Measurements from ENCODE around the gene GINS3.

Gene GINS3

DNA sequence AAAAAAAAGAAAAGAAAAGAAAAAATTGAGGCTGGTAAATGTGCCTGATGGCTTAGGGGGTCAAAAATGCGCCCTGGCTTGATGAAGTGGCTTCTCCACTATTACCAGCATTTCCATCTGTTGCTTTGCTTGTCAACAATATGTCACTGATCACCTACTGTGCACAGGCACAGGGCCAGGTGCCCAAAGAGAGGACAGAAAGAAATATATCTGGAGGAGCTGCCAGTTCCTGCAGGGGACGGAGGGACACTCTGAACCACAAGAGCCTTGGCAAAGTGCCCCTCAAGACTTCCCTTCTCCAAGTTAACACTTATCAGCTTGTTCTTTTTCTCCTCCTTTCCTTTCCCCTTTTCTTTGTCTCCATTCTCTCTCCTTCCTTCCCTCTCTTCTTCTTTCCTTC, 34.7 kb downstream of the GINS3 start:
- DNase-seq = no peak

DNA sequence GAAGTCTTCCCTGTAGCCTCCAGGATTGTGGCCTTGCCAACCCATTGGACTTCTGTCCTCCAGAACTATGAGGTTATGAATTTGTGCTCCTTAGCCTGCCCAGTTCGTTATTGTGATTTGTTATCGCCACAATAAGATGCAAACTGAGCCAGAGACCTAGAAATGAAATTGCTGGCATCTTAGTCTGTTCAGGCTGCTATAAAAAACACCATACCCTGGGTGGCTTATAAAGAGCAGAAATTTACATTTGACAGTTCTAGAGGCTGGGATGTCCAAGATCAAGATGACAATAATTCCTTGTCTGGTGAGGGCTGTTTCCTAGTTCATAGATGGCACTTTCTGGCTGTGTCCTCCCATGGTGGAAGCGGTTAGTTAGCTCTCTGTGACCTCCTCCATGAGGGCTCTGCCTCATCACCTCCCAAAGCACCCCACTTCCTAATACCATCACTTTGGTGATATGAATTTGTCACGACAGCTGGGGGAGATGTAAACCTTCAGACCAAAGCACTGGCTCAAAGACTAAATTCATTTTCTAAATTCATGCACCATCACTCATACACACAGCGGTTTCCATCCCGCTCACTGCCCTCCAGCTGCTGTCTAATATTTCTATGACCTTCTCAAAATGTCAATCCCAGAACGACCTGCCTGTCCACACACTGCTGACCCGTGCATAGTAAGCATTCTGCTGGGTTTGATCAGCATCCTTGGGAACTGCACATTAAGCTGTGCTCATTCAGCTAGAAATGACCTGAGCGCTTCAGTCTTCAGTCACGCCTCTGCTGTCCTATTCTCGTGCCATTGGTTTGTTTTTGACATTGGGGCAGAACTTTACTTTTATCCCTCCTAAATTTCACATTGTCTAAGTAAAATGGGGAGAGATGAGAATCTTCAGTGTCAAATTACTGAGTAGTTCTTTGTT, 36.6 kb downstream of the GINS3 start:
- DNase-seq = no peak

DNA sequence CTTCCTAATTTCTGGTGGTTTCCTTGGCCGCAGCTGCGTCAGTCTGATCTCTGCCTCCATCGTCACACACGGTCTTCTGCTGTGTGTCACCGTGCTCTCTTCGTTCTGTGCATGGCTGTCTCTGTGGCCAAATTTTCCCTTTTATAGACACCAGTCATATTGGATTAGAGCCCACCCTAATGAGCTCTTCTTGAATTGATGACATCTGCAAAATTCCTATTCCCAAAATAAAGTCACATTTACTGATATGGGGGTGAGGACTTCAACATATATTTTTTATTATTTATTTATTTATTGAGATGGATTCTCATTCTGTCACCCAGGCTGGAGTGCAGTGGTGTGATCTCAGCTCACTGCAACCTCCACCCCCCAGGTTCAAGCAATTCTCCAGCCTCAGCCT, 38.4 kb downstream of the GINS3 start:
- no peak for DNase-seq

DNA sequence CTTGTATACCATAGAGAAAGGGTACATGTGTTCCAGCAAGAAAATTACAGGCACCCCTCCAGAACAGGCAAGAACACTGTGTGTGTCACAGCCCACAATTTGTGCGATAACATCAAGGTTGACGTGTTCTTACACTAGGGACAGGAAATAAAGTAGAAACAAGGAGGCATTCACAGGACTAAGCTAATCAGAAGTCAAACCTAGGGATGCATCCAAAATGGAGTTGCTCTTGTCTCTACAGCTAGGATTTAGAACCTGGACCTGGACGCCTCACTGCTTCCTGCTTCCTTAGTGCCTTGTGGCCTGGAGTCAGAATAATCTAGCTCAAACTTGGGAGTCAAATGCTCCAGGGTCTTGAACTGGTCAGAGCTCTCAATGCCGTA, 41.3 kb downstream of the GINS3 start:
- DNase-seq = no peak

DNA sequence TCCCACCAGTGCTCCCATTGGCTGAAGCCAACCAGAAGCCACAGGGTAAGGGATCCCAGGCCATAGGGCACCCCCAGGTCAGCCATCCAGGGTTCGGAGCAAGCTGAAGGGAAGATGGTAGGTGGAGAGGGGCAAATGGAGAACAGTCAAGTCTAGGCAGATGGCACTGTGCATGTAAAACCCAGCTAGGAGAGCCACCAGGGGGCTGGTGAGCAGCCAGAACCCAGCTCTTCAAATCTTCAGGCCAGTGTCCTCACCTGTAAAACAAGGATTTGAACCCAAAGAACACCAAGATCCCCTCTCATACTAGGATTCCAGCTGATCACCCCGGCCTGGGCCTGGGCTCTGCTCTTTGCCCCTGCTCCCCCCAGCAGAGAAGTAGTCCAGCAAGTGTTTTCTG, 43.5 kb downstream of the GINS3 start:
- no peak for DNase-seq

DNA sequence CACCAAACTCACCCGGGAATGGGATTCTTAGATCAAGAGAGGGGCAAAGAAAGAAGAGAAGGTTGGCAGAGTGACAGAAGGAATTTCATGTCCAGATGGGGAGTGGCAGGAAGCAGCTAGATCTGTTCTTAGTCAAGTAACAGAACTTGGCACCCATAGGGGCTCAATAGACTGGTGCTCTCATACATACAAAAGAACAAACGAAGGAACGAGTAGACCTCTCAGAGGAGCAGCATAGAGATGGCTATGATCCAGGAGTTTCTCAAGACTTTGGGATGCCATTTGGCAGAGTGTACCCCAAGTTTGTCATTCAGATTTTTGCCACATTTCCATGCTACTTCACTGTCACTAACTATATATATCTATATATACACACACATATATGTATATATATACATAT, 47.9 kb downstream of the GINS3 start:
- DNase-seq = no peak

DNA sequence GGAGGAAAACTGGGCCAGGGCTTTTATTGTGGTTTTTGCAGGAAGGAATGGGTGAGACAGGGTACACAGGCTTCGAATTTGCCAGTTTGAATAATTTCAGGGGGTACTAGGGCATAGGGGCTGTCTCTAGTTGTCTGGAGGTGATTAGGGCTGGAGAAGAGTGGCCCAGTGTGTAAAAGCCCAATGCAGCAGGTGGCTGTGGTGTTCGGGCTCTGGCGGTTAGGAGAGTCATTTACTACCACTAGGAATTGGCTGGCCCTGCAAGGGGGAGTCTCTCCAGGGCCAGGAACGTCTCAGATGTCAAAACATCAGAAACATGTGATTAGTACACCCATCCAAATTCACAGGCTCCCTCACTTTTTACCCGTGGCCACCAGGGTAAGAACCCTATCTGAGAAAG, 50.3 kb downstream of the GINS3 start:
- no peak for DNase-seq

DNA sequence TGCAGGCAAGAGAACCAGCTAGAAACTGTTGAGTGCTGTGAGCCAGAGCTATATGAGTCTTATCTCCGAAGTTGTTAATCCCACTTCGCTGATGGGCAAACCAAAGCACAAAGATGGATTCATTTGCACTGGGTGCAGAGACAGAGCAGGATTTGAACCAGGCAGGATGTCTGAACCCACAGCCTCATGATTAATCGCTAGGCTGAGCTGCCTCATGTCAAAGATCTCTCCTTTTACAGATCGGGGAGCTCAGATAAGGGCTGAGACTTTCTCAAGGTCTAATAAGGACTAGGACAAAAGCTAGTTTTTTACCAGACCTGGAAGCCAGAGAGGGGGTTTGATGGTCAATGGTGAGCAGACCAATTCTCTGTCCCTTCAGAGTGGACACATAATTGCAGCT, 51.5 kb downstream of the GINS3 start:
- no peak for DNase-seq

DNA sequence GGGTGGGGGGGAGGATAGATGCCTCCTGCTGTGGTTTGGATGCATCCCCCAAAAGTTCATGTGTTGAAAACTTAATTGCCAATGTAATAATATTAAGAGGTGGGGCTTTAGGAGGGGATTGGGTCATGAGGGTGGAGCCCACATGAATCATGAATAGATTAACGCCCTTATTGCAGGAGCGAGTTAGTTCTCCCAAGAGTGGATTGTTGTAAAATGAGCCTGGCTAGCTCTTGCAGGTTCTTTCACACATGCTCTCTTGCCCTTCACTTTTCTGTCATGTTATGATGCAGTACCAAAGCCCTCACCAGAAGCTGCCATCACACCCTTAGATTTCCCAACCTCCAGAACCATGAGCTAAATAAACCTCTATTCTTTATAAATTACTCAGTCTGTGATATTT, 52.0 kb downstream of the GINS3 start:
- no peak for DNase-seq

DNA sequence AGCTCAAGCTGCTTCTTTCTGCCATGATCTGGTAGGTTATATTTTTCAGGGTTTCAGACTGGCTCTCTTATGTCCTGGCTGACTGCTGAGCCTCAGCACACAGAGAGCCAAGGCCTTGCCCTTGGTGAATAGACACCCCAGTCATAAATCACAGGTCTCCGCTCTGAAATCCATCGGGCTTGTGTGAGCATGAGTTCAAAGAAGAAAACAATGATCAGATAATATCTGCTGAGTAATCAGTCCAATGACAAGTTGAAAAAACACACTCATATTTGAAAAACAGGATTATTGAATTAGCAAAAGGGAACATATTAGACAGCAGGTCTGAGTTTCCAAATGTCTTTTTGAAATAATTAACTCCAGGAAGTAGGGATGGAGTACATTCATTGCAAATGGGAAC, 56.6 kb downstream of the GINS3 start:
- no peak for DNase-seq

DNA sequence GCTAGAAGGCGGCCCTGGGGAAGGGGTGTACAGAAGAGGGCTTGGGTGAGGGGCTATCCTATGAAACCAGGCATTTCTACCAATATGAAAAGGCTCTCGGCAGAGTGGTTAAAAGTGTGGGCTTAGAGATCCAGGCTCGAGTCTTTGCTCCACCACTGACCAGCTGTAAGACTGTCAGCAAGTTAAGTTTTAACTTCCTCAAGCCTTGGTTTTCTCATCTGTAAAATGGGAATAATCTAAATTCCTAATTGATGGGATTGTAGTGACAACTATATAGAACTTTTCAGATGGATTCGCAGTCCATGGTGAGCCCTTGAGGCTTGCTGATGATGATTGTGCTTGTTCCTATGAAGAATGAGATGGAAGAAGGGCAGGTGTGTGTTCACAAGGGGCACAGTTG, 57.0 kb downstream of the GINS3 start:
- DNase-seq = no peak

DNA sequence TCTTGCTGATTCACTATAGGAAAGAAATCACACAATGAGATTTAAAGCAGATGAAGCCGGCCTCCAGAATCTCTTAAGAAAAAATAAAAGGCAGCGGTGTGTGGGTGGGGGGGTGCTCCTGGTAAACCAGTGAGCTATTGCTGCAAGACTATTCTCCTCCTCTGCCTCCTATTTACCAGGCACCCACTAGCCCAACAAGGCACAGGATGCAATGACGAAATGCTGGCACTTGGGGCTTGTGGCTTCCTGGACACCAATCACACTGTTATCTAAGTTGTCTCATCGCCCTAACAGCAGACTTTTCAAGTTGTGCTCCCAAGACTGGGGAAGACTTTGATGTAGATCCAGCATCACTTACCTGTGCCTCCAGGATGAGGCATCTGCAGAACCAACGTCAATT, 57.5 kb downstream of the GINS3 start:
- no peak for DNase-seq

DNA sequence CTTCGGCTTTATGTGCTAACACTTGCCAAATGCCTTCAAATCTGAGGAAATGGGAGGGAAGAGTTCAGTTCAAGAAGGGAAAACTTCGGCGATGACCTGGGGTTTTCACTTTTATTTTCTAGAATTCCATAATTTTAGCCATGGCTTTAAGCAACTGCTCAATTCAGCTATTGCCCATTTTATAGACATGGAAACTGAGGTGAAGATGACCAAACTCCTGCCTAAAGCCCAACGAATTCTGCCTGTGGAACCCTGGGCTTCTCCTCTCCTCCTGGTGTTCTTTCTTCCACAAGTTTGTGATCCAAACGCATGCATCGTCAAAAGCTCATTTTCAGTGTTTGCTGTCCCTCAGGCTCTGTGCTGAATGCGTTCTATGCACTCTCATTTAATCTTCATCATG, 58.3 kb downstream of the GINS3 start:
- no peak for DNase-seq

DNA sequence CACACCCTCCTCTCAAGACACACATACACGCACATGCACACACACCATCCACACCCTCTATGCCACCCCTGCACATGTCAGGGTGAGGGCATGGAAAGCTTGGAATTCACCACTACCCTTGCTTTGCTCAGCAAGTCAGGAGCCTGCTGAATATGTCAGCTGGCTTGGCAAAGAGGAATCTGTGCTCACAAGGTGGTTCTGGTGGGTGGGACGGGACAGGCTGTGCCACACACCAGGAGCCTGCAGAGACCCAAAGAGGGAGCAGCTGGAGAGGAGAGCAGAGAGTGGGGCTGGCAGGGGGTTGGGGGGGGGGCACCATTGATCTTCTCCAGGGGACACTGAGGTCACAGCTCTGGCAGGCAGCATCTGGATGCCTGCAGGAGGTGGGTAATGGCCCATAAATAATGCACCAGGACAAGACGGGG, 59.0 kb downstream of the GINS3 start:
- no peak for DNase-seq

DNA sequence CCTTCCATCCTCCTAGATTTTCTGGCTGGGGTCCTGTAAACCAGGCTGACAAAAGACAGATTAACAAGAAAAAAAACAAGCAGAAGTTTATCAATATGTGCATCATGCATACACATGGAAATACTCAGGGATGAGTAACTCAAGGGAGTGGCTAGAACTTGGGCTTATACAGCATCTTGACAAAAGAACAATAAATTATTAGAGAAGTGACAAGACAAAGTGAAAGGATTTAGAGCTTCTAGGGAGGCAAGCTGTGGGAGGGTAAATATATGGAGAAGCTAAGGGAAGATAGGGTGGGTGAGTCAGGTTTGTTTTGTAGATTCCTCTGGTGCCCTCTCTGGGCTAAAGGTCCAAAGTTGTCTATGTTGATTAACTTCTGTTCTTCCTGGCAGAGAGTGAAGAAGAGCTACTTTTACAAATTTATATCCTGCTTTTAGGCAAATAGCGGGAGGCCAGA, 59.7 kb downstream of the GINS3 start:
- DNase-seq = no peak

DNA sequence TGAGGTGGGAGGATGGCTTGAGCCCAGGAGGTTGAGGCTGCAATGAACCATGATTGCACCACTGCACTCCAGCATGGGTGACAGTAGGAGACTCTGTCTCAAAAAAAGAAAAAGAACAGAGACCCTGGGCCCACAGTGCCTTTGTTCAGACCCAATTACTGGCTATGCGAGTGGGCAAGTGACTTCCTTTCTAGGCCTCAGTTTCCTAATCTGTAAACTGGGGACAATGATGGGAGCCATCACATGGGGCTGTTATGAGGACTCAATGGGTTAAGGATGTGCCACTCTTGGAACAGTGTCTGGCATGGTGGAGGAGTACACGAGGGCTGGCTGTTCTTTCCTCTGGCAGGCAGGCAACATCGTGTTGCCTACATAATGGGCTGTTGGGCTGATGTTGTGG, 60.4 kb downstream of the GINS3 start:
- no peak for DNase-seq

DNA sequence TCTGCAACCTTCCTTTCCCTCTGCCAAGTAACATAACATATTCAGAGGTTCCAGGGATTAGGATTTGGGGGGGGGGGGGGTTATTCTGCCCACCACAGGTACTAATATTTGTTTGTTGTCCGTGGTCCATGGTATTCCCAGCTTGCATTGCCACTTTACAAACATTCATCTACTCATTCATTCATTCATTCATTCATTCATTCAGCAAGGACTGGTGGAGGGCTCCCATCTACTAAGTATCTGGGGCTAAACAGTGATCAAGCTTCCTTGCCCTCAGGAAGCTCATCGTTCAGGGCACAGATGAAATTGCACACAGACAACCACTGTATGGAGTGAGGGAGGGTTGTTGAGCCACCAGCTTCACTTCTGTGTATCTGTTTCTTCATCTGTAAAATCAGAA, 61.9 kb downstream of the GINS3 start:
- DNase-seq = no peak

DNA sequence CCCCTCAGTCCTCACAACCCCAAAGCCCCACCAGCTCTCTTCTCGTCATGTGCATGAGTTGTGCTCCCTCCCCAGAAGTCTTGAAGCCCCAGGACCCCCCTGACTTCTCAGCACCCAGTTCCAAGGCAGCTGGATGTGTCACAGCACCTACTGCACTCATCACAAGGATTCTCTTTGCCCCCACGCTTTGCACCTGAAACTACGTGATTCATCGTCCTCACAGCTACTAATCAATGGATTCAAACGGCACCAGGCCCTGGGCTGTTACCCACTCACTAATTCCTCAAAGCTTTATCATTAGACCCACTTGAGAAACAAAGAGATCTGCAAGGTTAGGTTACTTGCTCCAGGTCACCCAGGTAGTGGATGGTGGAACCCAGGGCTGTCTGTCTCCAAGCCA, 62.6 kb downstream of the GINS3 start:
- DNase-seq = no peak
